SJCRH30 (cell line): Measurements from ENCODE around the gene RELCH. TPM values are rescaled to one million over a fixed set of nuclear protein-coding genes. Genes with fewer than 3 reads are reported as not detected.

Source experiments
- DNase-seq, 2 experiments: peaks; one replicate each; pipeline ENCODE4 v3.0.0-alpha.2; 2015 to 2020
- H3K27ac ChIP-seq: fragments of 250-450 bp; sonication (Bioruptor Pico); 2 replicates; pipeline ENCODE4 v1.5.1; 2020; ENCODE audit warnings: mild to moderate bottlenecking, moderate library complexity
- H3K27me3 ChIP-seq: fragments of 250-450 bp; sonication (Bioruptor Pico); 2 replicates; pipeline ENCODE4 v1.5.1; 2020; ENCODE audit warnings: mild to moderate bottlenecking, moderate library complexity
- H3K36me3 ChIP-seq: fragments of 250-450 bp; sonication (Bioruptor Pico); 2 replicates; pipeline ENCODE4 v1.5.1; 2020; ENCODE audit warnings: mild to moderate bottlenecking, moderate library complexity
- H3K4me1 ChIP-seq: fragments of 250-450 bp; sonication (Bioruptor Pico); 2 replicates; pipeline ENCODE4 v1.5.1; 2020; ENCODE audit warnings: mild to moderate bottlenecking, moderate library complexity
- H3K4me3 ChIP-seq: fragments of 250-450 bp; sonication (Bioruptor Pico); 2 replicates; pipeline ENCODE4 v1.5.1; 2020; ENCODE audit warnings: mild to moderate bottlenecking, moderate library complexity
- H3K9me3 ChIP-seq: fragments of 250-450 bp; sonication (Bioruptor Pico); replicated peaks from 2 replicates; pipeline ENCODE4 v1.5.1; 2020; ENCODE audit warnings: mild to moderate bottlenecking, moderate library complexity
- total RNA-seq: library from RNA; depleted of rRNA; stranded (reverse); fragments of >200 nt; shearing (Covaris generic); gene quantifications from 2 replicates; pipeline ENCODE4 v1.2.3, GENCODE V29; 2014

RELCH gene
- total RNA-seq, 1 experiment from 2014 or later: 16.5 TPM

DNA sequence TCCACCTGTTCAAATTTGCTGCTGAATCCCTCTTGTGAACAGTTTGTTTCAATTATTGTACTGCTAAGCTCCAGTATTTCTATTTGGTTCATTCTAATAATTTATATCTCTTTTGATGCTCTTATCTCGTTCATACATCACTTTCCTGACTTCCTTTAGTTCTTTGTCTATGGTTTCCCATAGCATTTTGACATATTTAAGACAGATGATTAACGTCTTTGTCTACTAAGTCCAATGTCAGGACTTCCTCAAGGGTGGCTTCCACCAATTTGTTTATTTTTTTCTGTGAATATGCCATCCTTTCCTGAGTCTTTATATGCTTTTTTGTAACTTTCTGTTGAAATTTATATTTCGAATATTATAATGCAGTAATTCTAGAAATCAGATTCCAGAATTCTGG lies 9.8 kb upstream of the RELCH start:
- peak overlapping the region; percentile 51 for H3K27ac ChIP-seq
- peaks cover 8% of the 10 kb centered on the region; the same call in 1 of the 2 replicates for H3K4me1 ChIP-seq
- DNase-seq: no peak
- no peak overlapping the region for H3K4me3 ChIP-seq
- H3K27me3 ChIP-seq: no peaks in the 10 kb centered on the region
- H3K36me3 ChIP-seq: no peaks in the 10 kb centered on the region
- H3K9me3 ChIP-seq: no peaks in the 10 kb centered on the region

DNA sequence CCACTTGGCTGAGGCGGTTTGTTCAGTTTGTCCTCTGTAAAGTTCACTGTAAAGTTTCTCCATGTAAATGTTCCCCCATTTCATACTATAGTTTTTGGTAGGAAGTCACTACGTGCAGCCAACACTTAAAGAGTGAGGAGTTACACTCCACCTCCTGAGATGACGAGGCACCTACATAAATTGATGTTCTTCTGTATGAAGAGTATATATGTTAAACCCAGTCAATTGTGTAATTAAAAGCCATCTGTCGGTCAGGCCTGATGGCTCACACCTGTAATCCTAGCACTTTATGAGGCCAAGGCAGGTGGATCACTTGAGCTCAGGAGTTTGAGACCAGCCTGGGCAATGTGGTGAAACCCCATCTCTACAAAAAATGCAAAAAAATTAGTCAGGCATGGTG lies 7.8 kb upstream of the RELCH start:
- no peaks in the 10 kb centered on the region for H3K9me3 ChIP-seq
- DNase-seq: no peak
- H3K4me1 ChIP-seq: peaks cover 8% of the 10 kb centered on the region; the same call in 1 of the 2 replicates
- H3K4me3 ChIP-seq: no peak overlapping the region
- H3K27ac ChIP-seq: no peak overlapping the region
- no peaks in the 10 kb centered on the region for H3K27me3 ChIP-seq
- H3K36me3 ChIP-seq: no peaks in the 10 kb centered on the region

DNA sequence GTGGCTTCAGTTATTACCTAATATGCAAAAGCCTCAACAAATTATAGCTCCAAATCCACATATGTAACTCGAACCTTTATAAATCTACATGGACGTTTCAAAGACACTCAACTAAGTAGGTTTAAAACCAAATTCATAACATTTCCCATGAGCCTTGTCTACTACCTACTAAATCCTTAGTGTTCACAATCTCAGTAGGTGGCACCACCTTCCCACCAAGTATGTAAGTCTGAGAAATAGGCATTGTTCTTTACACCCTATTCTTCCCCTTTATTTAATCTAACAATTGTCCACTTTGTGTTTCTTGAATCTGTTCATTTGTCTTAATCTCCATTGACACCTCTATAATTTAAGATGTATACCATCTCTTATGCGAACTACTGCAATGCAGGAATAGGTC lies 4.8 kb upstream of the RELCH start:
- DNase-seq: no peak
- Histone ChIP-seq H3K4me1 (peaks cover 7% of the 10 kb centered on the region; the same call in 1 of the 2 replicates), H3K9me3 (no peaks in the 10 kb centered on the region), H3K4me3 (no peak overlapping the region), H3K27me3 (no peaks in the 10 kb centered on the region), H3K27ac (no peak overlapping the region), H3K36me3 (no peaks in the 10 kb centered on the region)

DNA sequence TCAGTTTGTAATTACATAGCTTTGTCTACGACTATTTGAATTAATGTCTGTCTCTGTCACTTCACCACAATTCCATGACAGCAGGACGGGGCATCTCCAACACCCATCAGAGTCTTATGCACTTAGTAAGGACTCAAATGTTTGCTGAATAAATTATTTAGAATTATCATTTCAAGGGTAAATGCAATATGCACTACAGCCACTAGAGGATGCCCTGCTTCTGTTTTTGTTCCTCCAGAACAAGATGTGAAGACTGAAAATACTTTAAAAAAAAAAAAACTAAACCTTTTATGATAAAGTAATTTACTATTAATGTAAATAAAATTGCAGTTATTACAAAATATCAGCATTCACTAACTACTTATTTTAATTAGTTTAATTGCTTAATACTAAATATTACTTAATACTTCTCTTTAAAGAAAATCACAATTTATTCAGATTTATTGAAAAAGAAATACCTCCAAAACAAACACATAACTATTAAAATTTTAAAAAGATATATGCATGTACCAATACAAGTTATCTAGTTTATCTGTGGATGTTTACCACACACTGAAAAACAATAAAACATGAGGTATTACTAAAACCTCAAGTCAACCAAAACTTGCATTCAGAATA lies 3.4 kb upstream of the RELCH start:
- H3K27ac ChIP-seq: no peak overlapping the region
- DNase-seq: peak; percentile 14 to 56
- no peaks in the 10 kb centered on the region for H3K36me3 ChIP-seq
- no peak overlapping the region for H3K4me3 ChIP-seq
- H3K27me3 ChIP-seq: no peaks in the 10 kb centered on the region
- H3K9me3 ChIP-seq: no peaks in the 10 kb centered on the region
- peaks cover under 1% of the 10 kb centered on the region; the same call in 1 of the 2 replicates for H3K4me1 ChIP-seq

DNA sequence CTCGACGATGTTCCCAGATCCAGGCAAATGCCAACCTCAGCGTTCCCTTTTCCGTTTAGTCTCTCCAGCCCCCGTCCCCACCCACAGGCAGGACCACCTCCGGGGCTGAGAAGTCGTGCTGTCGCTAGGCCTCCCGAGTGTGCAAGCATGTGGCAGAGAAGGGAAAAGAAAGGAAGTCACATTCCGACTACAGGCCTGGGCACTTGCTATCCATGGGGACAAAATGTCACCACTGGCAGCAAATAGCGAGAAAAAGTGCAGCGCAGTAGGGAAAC lies 619 bp upstream of the RELCH start:
- Histone ChIP-seq H3K4me3 (peak overlapping the region; percentile 93), H3K27me3 (no peaks in the 10 kb centered on the region), H3K36me3 (no peaks in the 10 kb centered on the region), H3K9me3 (no peaks in the 10 kb centered on the region), H3K4me1 (peaks cover 5% of the 10 kb centered on the region; the same call in 1 of the 2 replicates), H3K27ac (peak overlapping the region; percentile 17)
- DNase-seq: peak in 1 of 2 experiments; percentile 48

DNA sequence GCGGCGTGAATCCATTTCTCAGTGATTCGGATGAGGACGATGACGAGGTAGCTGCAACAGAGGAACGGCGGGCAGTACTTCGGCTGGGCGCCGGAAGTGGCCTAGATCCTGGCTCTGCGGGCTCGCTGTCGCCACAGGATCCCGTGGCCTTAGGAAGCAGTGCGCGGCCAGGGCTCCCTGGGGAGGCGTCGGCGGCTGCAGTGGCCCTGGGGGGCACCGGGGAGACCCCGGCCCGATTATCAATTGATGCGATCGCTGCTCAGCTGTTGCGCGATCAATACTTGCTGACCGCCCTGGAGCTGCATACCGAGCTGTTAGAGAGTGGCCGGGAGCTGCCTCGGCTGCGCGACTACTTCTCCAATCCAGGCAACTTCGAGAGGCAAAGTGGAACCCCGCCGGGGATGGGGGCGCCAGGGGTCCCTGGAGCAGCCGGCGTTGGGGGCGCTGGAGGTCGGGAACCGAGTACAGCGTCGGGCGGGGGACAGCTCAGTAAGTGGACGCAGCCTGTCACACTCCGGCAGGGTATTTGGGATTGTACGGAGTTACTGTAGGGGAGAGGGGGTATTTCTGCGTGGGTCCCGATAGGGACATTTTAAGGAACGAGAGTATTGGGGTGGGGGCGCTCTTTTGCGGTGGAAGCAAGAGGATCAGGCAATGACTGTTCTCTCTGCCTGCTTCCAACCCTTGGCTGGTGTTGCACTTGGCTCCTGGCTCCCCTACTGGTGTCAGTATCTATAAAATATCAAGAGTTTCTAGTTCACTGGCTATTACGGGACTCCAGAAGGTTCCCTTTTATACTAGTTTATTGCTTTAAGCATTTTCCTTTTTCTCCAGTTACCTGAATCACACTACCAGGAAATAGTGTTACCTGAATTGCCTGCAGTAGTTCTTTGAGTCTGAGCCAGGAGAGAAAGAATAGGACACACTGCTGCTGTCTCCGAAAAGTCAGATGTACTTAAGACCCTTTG lies 772 bp downstream of the RELCH start:
- Histone ChIP-seq H3K27ac (peak overlapping the region; percentile 41; the same call in 1 of the 2 replicates), H3K9me3 (no peaks in the 10 kb centered on the region), H3K27me3 (no peaks in the 10 kb centered on the region), H3K4me3 (peak overlapping the region; percentile 93), H3K4me1 (peaks cover 5% of the 10 kb centered on the region; the same call in 1 of the 2 replicates), H3K36me3 (no peaks in the 10 kb centered on the region)
- DNase-seq: peak; percentile 8 to 24

DNA sequence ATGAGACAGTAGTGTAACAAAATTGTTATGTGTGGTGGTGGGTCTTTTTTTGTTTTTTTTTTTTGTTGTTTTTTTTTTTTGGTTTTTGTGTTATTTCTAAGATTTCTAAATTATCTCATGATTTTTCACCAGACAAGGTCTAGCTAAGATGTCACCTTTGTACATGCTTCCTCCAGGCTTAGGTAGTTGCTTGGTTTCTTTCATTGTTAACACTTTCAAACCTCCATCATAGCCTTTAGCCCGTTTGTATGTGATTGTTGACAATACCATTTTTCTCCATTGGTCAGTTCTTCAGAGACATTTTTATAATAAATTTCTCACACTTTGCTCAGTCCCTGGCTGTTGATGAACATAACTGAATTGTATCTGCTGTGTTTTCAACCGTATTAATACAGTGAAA lies 2.2 kb downstream of the RELCH start:
- no peaks in the 10 kb centered on the region for H3K36me3 ChIP-seq
- peaks cover 5% of the 10 kb centered on the region; the same call in 1 of the 2 replicates for H3K4me1 ChIP-seq
- no peaks in the 10 kb centered on the region for H3K27me3 ChIP-seq
- no peaks in the 10 kb centered on the region for H3K9me3 ChIP-seq
- no peak overlapping the region for H3K27ac ChIP-seq
- no peak for DNase-seq
- no peak overlapping the region for H3K4me3 ChIP-seq

DNA sequence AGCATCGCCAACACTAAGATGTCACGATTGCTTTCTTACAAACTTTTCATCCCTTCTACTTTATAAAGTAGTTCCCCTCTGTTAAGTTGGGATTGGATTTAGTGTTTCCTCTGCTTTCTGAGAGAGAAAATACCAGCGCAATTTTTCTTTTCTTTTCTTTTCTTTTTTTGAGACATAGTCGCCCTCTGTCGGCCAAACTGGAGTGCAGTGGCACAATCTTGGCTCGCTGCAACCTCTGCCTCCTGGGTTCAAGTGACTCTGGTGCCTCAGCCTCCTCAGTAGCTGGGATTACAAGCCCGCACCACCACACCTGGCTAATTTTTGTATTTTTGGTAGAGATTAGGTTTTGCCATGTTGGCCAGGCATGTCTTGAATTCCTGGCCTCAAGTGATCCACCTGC lies 9.0 kb downstream of the RELCH start:
- Histone ChIP-seq H3K4me3 (no peak overlapping the region), H3K36me3 (no peaks in the 10 kb centered on the region), H3K27me3 (no peaks in the 10 kb centered on the region), H3K9me3 (no peaks in the 10 kb centered on the region), H3K27ac (no peak overlapping the region), H3K4me1 (no peaks in the 10 kb centered on the region)
- no peak for DNase-seq

DNA sequence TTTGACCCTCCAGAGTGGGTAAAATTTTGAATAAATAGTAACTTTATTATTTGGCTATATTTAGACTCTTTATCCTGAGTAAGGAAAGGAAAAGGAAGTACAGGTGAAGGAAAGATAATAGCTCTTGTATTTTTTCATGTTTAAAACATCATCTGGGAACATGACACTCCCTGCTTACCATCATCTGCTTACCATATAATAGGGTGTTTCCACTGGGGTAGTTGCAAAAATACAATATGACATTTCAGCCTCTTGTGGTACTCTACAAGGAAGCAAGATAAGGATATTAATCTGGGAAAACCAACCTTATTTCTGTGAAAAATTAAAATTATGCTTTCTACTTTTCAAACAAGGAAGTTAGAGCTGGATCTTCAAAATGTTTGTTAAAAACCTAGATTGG lies 9.9 kb downstream of the RELCH start:
- no peak for DNase-seq
- Histone ChIP-seq H3K4me3 (no peak overlapping the region), H3K27ac (no peak overlapping the region), H3K36me3 (no peaks in the 10 kb centered on the region), H3K27me3 (no peaks in the 10 kb centered on the region), H3K9me3 (no peaks in the 10 kb centered on the region), H3K4me1 (no peaks in the 10 kb centered on the region)

DNA sequence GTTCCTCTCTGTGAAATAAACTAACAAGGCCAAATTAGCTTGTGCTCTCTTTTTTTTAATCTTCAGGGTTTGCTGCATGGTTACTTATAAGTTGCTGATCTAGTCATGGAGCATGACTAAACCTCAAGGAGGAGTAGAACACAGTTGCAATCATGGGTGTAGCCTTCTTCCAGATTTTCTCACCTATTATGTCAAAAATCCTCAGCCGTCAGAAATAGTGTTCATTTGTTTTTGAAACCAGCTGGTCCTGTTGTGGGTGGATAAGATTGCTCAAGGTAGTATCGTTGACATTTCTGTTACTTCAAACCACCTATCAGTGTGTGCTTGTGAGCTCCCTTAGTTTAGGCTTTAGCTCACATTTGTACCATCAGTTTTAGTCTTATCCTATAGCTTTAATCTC lies 11.2 kb downstream of the RELCH start:
- Histone ChIP-seq H3K4me3 (no peak overlapping the region), H3K9me3 (no peaks in the 10 kb centered on the region), H3K27me3 (no peaks in the 10 kb centered on the region), H3K36me3 (no peaks in the 10 kb centered on the region), H3K27ac (no peak overlapping the region), H3K4me1 (no peaks in the 10 kb centered on the region)
- no peak for DNase-seq

DNA sequence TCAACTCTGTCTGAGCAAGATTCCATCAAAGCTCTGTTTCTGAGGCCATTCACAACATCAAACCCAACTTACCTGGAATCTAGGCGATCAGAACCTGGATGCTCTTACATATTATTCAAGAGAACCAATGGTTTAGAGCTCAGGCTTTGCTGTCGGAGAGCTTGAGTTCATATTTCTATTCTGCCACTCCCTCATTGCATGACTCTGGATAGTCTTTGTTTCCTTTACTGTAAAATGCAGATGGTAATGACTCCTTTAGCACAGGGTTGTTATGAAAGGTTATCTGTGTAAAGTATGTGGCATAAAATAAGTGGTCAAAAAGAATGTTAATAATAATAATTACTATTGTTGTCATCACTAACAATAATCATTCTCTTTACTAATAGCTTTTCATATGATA lies 12.6 kb downstream of the RELCH start:
- no peaks in the 10 kb centered on the region for H3K9me3 ChIP-seq
- no peaks in the 10 kb centered on the region for H3K4me1 ChIP-seq
- no peaks in the 10 kb centered on the region for H3K36me3 ChIP-seq
- no peak for DNase-seq
- no peak overlapping the region for H3K27ac ChIP-seq
- no peak overlapping the region for H3K4me3 ChIP-seq
- no peaks in the 10 kb centered on the region for H3K27me3 ChIP-seq

DNA sequence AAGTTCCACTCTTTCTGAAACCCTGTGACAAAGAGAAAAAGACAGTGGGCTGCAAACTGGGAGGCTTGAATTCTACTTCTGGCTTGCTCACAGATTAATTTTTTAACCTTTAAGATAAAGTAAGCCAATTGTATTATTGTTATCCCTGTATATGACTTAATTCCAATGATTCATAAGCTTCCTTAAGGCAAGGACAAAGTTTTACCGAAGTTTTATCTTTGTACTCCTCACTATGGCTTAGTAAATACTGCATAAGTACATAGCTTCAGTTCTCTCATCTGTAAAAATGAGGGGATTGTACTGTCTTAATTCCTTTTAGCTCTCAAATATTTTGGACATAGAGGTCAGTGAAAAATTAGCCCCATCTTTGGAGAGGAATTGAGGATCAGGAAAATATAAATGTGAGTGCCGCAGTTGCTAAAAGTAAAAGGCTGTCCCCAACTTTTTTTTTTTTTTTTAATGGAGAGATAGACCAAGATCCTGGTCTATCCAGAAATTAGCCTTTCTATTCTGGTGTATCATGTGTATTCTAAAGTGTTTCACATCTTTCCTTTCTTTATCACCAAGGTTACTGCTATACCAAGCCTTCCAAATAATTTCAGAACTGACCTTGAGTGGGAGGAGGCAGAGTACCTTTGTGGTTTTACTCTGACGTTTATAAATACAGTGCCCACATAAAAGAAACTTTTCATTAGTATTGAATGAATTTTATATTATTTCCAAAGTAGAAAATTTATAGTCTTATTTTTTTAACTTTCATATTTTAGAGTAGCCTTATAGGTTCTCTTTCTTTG lies 13.3 kb downstream of the RELCH start:
- Histone ChIP-seq H3K4me3 (no peak overlapping the region), H3K36me3 (no peaks in the 10 kb centered on the region), H3K4me1 (no peaks in the 10 kb centered on the region), H3K9me3 (no peaks in the 10 kb centered on the region), H3K27me3 (no peaks in the 10 kb centered on the region), H3K27ac (no peak overlapping the region)
- no peak for DNase-seq

DNA sequence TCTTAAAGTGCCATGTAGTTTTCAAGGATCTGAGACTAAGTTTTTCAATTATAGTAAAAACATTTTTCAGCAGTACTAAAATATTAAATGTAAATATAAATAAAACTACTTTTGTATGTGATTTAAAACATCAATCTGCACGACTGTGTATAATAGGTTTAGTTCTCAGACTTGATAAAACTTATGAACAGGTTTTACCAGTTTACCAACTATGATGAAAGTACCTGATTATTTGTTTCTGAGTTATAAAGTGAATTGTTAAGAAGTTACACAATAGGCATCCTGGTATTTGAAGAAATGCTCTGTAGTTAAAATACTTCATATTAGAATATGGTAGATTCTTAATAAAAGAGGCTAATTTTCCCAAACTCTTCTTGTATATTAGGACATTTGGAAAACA lies 14.8 kb downstream of the RELCH start:
- Histone ChIP-seq H3K4me1 (no peaks in the 10 kb centered on the region), H3K27me3 (no peaks in the 10 kb centered on the region), H3K9me3 (no peaks in the 10 kb centered on the region), H3K27ac (no peak overlapping the region), H3K36me3 (no peaks in the 10 kb centered on the region), H3K4me3 (no peak overlapping the region)
- no peak for DNase-seq

DNA sequence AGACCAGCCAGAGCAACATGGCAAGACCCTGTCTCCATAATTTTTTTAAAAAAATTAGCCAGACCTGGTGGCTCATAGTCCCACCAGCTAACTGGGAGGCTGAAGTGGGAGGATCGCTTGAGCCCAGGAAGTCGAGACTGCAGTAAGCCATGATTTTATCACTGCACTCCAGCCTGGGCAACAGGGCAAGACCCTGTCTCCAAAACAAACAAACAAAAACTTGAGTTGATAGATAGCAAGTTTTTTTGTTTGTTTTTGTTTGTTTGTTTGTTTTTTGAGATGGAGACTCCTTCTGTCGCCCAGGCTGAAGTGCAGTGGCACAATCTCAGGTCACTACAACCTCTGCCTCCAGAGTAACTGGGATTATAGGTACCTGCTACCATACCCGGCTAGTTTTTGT lies 18.8 kb downstream of the RELCH start:
- H3K9me3 ChIP-seq: no peaks in the 10 kb centered on the region
- H3K27me3 ChIP-seq: no peaks in the 10 kb centered on the region
- no peaks in the 10 kb centered on the region for H3K4me1 ChIP-seq
- H3K4me3 ChIP-seq: no peak overlapping the region
- DNase-seq: no peak
- no peak overlapping the region for H3K27ac ChIP-seq
- H3K36me3 ChIP-seq: no peaks in the 10 kb centered on the region

DNA sequence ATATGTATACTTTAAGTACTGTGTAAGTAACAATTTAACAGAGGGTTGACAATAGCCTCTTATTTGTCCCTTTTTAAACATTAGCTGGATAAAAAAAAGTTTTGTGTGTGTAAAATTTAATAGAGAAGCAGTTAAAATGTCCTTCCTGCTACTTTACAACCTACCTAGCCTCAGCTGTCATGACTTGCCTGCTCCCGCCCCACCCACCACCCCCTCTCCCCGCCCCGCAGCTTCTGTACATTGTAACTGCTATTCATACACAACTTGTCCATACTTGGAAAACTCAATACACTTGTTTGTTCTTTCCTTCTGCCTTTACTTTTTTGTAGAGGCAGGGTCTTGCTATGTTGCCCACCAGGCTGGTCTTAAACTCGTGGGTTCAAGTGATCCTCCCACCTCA lies 19.5 kb downstream of the RELCH start:
- H3K4me3 ChIP-seq: no peak overlapping the region
- no peak overlapping the region for H3K27ac ChIP-seq
- no peaks in the 10 kb centered on the region for H3K27me3 ChIP-seq
- DNase-seq: no peak
- H3K9me3 ChIP-seq: no peaks in the 10 kb centered on the region
- no peaks in the 10 kb centered on the region for H3K36me3 ChIP-seq
- no peaks in the 10 kb centered on the region for H3K4me1 ChIP-seq
